ENCODE results near the gene SRPRB. TPM values are rescaled to one million over a fixed set of nuclear protein-coding genes. Genes with fewer than 3 reads are reported as not detected.

SRPRB gene
- total RNA-seq, 2 donors from 2014 or later: 32.8 to 37.7 TPM

GRCh38 chr3:133824961-133825485, 19.4 kb downstream of the SRPRB start:
- TF ChIP-seq CTCF (IDR thresholded peaks at IDR 0.05): no peak
- peaks cover 0 to 3% of the 10 kb centered on the region in 2 donors for H3K4me1 ChIP-seq (ENCODE audit: control insufficient read depth in 1 of 2, low read depth in 2 of 2)
- DNase-seq (ENCODE audit: low spot score) (no peak), ATAC-seq (ENCODE audit: insufficient number of reproducible peaks, low FRiP score, low read depth) (no peak)
- H3K9me3 ChIP-seq: no peaks in the 10 kb centered on the region
- no peak overlapping the region for H3K4me3 ChIP-seq
- no peaks in the 10 kb centered on the region for H3K27me3 ChIP-seq (replicated peaks; ENCODE audit: insufficient read depth)
- H3K27ac ChIP-seq: no peak overlapping the region
- H3K36me3 ChIP-seq: peaks cover 18% of the 10 kb centered on the region

GRCh38 chr3:133825969-133826727, 20.5 kb downstream of the SRPRB start:
- H3K9me3 ChIP-seq: no peaks in the 10 kb centered on the region
- peaks cover 9% of the 10 kb centered on the region for H3K36me3 ChIP-seq
- peaks cover 0 to 3% of the 10 kb centered on the region in 2 donors for H3K4me1 ChIP-seq (ENCODE audit: control insufficient read depth in 1 of 2, low read depth in 2 of 2)
- ATAC-seq (ENCODE audit: insufficient number of reproducible peaks, low FRiP score, low read depth) (no peak), DNase-seq (ENCODE audit: low spot score) (no peak)
- H3K4me3 ChIP-seq: no peak overlapping the region
- H3K27ac ChIP-seq: no peak overlapping the region
- no peak for TF ChIP-seq CTCF (IDR thresholded peaks at IDR 0.05)
- no peaks in the 10 kb centered on the region for H3K27me3 ChIP-seq (replicated peaks; ENCODE audit: insufficient read depth)

DNA sequence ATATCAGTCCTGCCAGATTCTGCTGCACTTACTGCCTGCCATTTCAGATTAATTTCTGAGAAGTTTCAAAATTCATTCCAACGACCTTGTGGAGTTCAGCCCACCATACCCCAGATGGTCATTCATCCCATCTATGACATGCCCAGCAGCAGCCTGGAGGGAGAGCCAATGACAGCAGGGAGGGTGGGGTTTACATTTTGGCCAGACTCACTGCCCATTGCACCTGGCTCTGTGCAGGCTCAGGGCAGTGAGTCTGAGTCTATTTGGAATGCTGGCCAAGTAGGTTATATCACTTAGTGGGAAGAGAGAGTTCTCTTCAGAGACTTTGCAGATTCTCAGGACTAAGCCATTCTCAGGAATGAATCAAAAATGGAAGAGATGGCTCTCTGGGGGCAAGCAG, 21.5 kb downstream of the SRPRB start:
- no peak overlapping the region for H3K4me3 ChIP-seq
- H3K9me3 ChIP-seq: no peaks in the 10 kb centered on the region
- H3K36me3 ChIP-seq: peaks cover 9% of the 10 kb centered on the region
- DNase-seq (ENCODE audit: low spot score) (no peak), ATAC-seq (ENCODE audit: insufficient number of reproducible peaks, low FRiP score, low read depth) (no peak)
- H3K27me3 ChIP-seq (replicated peaks; ENCODE audit: insufficient read depth): no peaks in the 10 kb centered on the region
- TF ChIP-seq CTCF (IDR thresholded peaks at IDR 0.05): no peak
- H3K27ac ChIP-seq: no peak overlapping the region
- H3K4me1 ChIP-seq (ENCODE audit: control insufficient read depth in 1 of 2, low read depth in 2 of 2): peaks cover 0 to 3% of the 10 kb centered on the region in 2 donors

GRCh38 chr3:133827684-133828083, 22.1 kb downstream of the SRPRB start:
- H3K4me1 ChIP-seq (ENCODE audit: control insufficient read depth in 1 of 2, low read depth in 2 of 2): peaks cover 0 to 3% of the 10 kb centered on the region in 2 donors
- no peak overlapping the region for H3K27ac ChIP-seq
- TF ChIP-seq CTCF (IDR thresholded peaks at IDR 0.05): no peak
- no peak for DNase-seq (ENCODE audit: low spot score)
- H3K36me3 ChIP-seq: peaks cover 7% of the 10 kb centered on the region
- no peak for ATAC-seq (ENCODE audit: insufficient number of reproducible peaks, low FRiP score, low read depth)
- H3K27me3 ChIP-seq (replicated peaks; ENCODE audit: insufficient read depth): no peaks in the 10 kb centered on the region
- no peak overlapping the region for H3K4me3 ChIP-seq
- H3K9me3 ChIP-seq: no peaks in the 10 kb centered on the region

- no peak for ATAC-seq (ENCODE audit: insufficient number of reproducible peaks, low FRiP score, low read depth)
Observed at GRCh38 chr3:133828576-133829309, 23.1 kb downstream of the SRPRB start.

More at GRCh38 chr3:133828576-133829309, 23.1 kb downstream of the SRPRB start:
- H3K9me3 ChIP-seq: no peaks in the 10 kb centered on the region
- H3K27ac ChIP-seq: no peak overlapping the region
- H3K27me3 ChIP-seq (replicated peaks; ENCODE audit: insufficient read depth): no peaks in the 10 kb centered on the region
- H3K36me3 ChIP-seq: peaks cover 8% of the 10 kb centered on the region
- no peak for DNase-seq (ENCODE audit: low spot score)
- H3K4me1 ChIP-seq (ENCODE audit: control insufficient read depth in 1 of 2, low read depth in 2 of 2): peaks cover 0 to 3% of the 10 kb centered on the region in 2 donors
- no peak for TF ChIP-seq CTCF (IDR thresholded peaks at IDR 0.05)
- no peak overlapping the region for H3K4me3 ChIP-seq
